IMR-90 (cell line): ENCODE measurements around the gene MCM6. TPM values are rescaled to one million over a fixed set of nuclear protein-coding genes. Genes with fewer than 3 reads are reported as not detected.
A peak's percentile ranks its signal among the peaks of the same experiment; 100 is the strongest.

Source experiments
- ATAC-seq: fragments of 200-7000 bp; cut with Tn5 transposase; 2 replicates; pipeline ENCODE4 v1.9.1; 2020; ENCODE audit warnings: low read depth, mild to moderate bottlenecking, moderate library complexity
- BruUV-seq: library from RNA; stranded (reverse); fragments of 400-500 nt; replicated peaks from 2 replicates; lab custom pipeline; 2021; lab: Mats Ljungman, UMichigan
- CTCF ChIA-PET: fragments of 300-600 bp; formaldehyde crosslinking; extraction: SDS; loops from one replicate; lab custom pipeline; 2021; ENCODE audit warnings: antibody characterized with exemption; lab: Yijun Ruan, JAX
- POLR2A ChIA-PET: fragments of 300-600 bp; sonication (Branson Sonifier 250); formaldehyde crosslinking; loops from one replicate; lab custom pipeline; 2022; ENCODE audit warnings: antibody characterized with exemption; ENCODE audit not compliant: unreplicated experiment; lab: Charles Lee
- DNase-seq: peaks from one replicate; pipeline ENCODE4 v3.0.0; 2013
- H2AFZ ChIP-seq: replicated peaks from 2 replicates; pipeline ENCODE3; 2013; ENCODE audit warnings: low read length, mild to moderate bottlenecking; ENCODE audit not compliant: poor library complexity
- H2AK5ac ChIP-seq: 2 replicates; pipeline ENCODE4 v1.6.1; 2013; ENCODE audit warnings: low read depth, low read length, inconsistent platforms
- H2AK9ac ChIP-seq: replicated peaks from 2 replicates; pipeline ENCODE3; 2013; ENCODE audit warnings: mild to moderate bottlenecking, low read depth, low read length, moderate library complexity; ENCODE audit not compliant: poor library complexity
- H2BK120ac ChIP-seq: 2 replicates; pipeline ENCODE4 v1.6.1; 2013; ENCODE audit warnings: low read depth, low read length, inconsistent platforms
- H2BK15ac ChIP-seq: 3 replicates; pipeline ENCODE4 v1.6.1; 2013; ENCODE audit warnings: low read depth, low read length, inconsistent platforms
- H2BK20ac ChIP-seq: 2 replicates; pipeline ENCODE4 v1.6.1; 2013; ENCODE audit warnings: low read depth, mild to moderate bottlenecking, inconsistent platforms, low read length, moderate library complexity
- H2BK5ac ChIP-seq: 2 replicates; pipeline ENCODE4 v1.6.1; 2013; ENCODE audit warnings: mild to moderate bottlenecking, low read depth, low read length, inconsistent platforms; ENCODE audit not compliant: poor library complexity, severe bottlenecking
- H3K14ac ChIP-seq: replicated peaks from 2 replicates; pipeline ENCODE4 v1.6.1; 2013; ENCODE audit warnings: low read depth, low read length, inconsistent platforms
- H3K18ac ChIP-seq: 2 replicates; pipeline ENCODE4 v1.6.1; 2013; ENCODE audit warnings: low read depth, low read length, control low read depth
- H3K23ac ChIP-seq: 2 replicates; pipeline ENCODE4 v1.6.1; 2013; ENCODE audit warnings: low read depth, low read length, inconsistent platforms
- H3K27ac ChIP-seq: 2 replicates; pipeline ENCODE4 v1.5.1; 2013; ENCODE audit warnings: mild to moderate bottlenecking, control low read depth, low read length; ENCODE audit not compliant: insufficient read depth
- H3K27me3 ChIP-seq: 2 replicates; pipeline ENCODE4 v1.6.1; 2013; ENCODE audit warnings: low read length; ENCODE audit not compliant: control insufficient read depth, insufficient read depth
- H3K36me3 ChIP-seq: 2 replicates; pipeline ENCODE4 v1.6.1; 2013; ENCODE audit warnings: low read length, mixed read lengths; ENCODE audit not compliant: control insufficient read depth, insufficient read depth
- H3K4ac ChIP-seq: 2 replicates; pipeline ENCODE4 v1.6.1; 2013; ENCODE audit warnings: low read depth, low read length, inconsistent platforms
- H3K4me1 ChIP-seq: 2 replicates; pipeline ENCODE4 v1.6.1; 2013; ENCODE audit warnings: low read length, mixed read lengths; ENCODE audit not compliant: control insufficient read depth, insufficient read depth
- H3K4me2 ChIP-seq: 2 replicates; pipeline ENCODE4 v1.6.1; 2013; ENCODE audit warnings: low read depth, mild to moderate bottlenecking, control low read depth, low read length, moderate library complexity
- H3K4me3 ChIP-seq: 2 replicates; pipeline ENCODE4 v1.5.1; 2013; ENCODE audit warnings: low read depth, mild to moderate bottlenecking, control low read depth, low read length, moderate library complexity; ENCODE audit not compliant: insufficient read depth
- H3K56ac ChIP-seq: 2 replicates; pipeline ENCODE4 v1.6.1; 2013; ENCODE audit warnings: low read length, inconsistent platforms; ENCODE audit not compliant: insufficient read depth; ENCODE audit errors: extremely low read depth
- H3K79me1 ChIP-seq, 2 experiments: 2 replicates each; pipeline ENCODE4 v1.6.1; 2013; ENCODE audit warnings: low read length in 2 of 2, inconsistent platforms in 1 of 2, low read depth in 1 of 2
- H3K9ac ChIP-seq: 2 replicates; pipeline ENCODE4 v1.6.1; 2013; ENCODE audit warnings: low read depth, low read length, control low read depth
- H3K9me1 ChIP-seq: 2 replicates; pipeline ENCODE4 v1.6.1; 2013; ENCODE audit warnings: low read length, inconsistent platforms; ENCODE audit not compliant: insufficient read depth
- H3K9me3 ChIP-seq: 2 replicates; pipeline ENCODE4 v1.6.1; 2013; ENCODE audit warnings: low read length; ENCODE audit not compliant: control insufficient read depth, insufficient read depth
- H4K20me1 ChIP-seq: 2 replicates; pipeline ENCODE4 v1.6.1; 2013; ENCODE audit warnings: low read length, inconsistent platforms; ENCODE audit not compliant: insufficient read depth
- H4K5ac ChIP-seq: 2 replicates; pipeline ENCODE4 v1.6.1; 2013; ENCODE audit warnings: mild to moderate bottlenecking, low read depth, low read length, control low read depth
- H4K8ac ChIP-seq, 2 experiments: 2 replicates each; pipeline ENCODE4 v1.6.1; 2013; ENCODE audit warnings: low read depth in 2 of 2, low read length in 2 of 2, control low read depth in 1 of 2, inconsistent platforms in 1 of 2
- H4K91ac ChIP-seq: 2 replicates; pipeline ENCODE4 v1.6.1; 2013; ENCODE audit warnings: low read depth, low read length, inconsistent platforms; ENCODE audit not compliant: insufficient read depth
- BHLHE40 ChIP-seq: fragments of 150-350 bp; IDR thresholded peaks from 2 replicates; pipeline ENCODE4 v1.6.1; 2016; ENCODE audit warnings: mild to moderate bottlenecking, low read depth, low read length
- CEBPB ChIP-seq: IDR thresholded peaks from 2 replicates; pipeline ENCODE4 v1.6.1; 2012; ENCODE audit warnings: low read depth, low read length, improper control_type of control experiment
- FOS ChIP-seq: fragments of 150-350 bp; IDR thresholded peaks from 2 replicates; pipeline ENCODE4 v1.6.1; 2016; ENCODE audit warnings: low read depth, low read length
- MXI1 ChIP-seq: IDR thresholded peaks from 2 replicates; pipeline ENCODE4 v1.6.1; 2012; ENCODE audit warnings: low read depth, mild to moderate bottlenecking, low read length, moderate library complexity, borderline replicate concordance
- NFE2L2 ChIP-seq: fragments of 150-350 bp; IDR thresholded peaks from 2 replicates; pipeline ENCODE4 v1.6.1; 2016; ENCODE audit warnings: low read depth, mild to moderate bottlenecking, low read length
- POLR2A ChIP-seq: IDR thresholded peaks from 2 replicates; pipeline ENCODE4 v1.6.1; 2012; ENCODE audit warnings: mild to moderate bottlenecking, low read depth, low read length
- RAD21 ChIP-seq: IDR thresholded peaks from 2 replicates; pipeline ENCODE4 v1.6.1; 2012; ENCODE audit warnings: low read length, improper control_type of control experiment
- RCOR1 ChIP-seq: IDR thresholded peaks from 2 replicates; pipeline ENCODE4 v1.6.1; 2012; ENCODE audit warnings: mild to moderate bottlenecking, low read length, improper control_type of control experiment; ENCODE audit not compliant: insufficient replicate concordance
- WGBS, 2 experiments: methylation state at CpG; one replicate each; pipeline versions ENCODE4 v1.1.5 to v1.1.7; 2013; ENCODE audit warnings: missing lambda C conversion rate in 2 of 2; ENCODE audit not compliant: insufficient read length in 1 of 2; ENCODE audit errors: extremely low coverage in 2 of 2; 5-methylcytosine and 5-hydroxymethylcytosine counted together
- dilution Hi-C: fragments of 300-500 bp; cut with HindIII; formaldehyde crosslinking; loops from one replicate; pipeline ENCODE4 v1.14.3; 2018; ENCODE audit warnings: low sequenced_read_pairs; ENCODE audit not compliant: unreplicated experiment
- in situ Hi-C: fragments of 300-500 bp; cut with MboI; formaldehyde crosslinking; loops from 3 replicates; pipeline ENCODE4 v1.14.3; 2019; ENCODE audit warnings: low sequenced_read_pairs, inconsistent platforms, mixed read lengths
- intact Hi-C: fragments of 100-400 bp; cut with micrococcal nuclease; formaldehyde crosslinking; loops from 2 replicates; pipeline ENCODE4 v1.10.0; 2022
- polyA plus RNA-seq, 3 experiments: library from polyadenylated mRNA; depleted of rRNA; stranded (reverse); fragments of >200 nt; gene quantifications; 2 replicates each; pipeline ENCODE4 v1.2.3, GENCODE V29; 2012; ENCODE audit warnings: low replicate concordance in 1 of 3
- total RNA-seq: library from RNA; depleted of rRNA; stranded (reverse); fragments of >200 nt; gene quantifications from 2 replicates; pipeline ENCODE4 v1.2.3, GENCODE V29; 2012
- TF ChIP-seq, protein P1 (sequence below): fragments of 150-350 bp; IDR thresholded peaks from 2 replicates; pipeline ENCODE4 v1.6.1; 2016; ENCODE audit warnings: low read depth, mild to moderate bottlenecking, low read length, moderate library complexity, borderline replicate concordance
- TF ChIP-seq, protein P2 (sequence below): conservative IDR thresholded peaks from 2 replicates; pipeline ENCODE4 v1.5.1; 2012; ENCODE audit warnings: mild to moderate bottlenecking, low read depth, low read length, improper control_type of control experiment

The MCM6 gene
- total and polyA plus RNA-seq, 2 of the 4 experiments (the other 2 are of a cell fraction) = 21.4 to 29.6 TPM

DNA sequence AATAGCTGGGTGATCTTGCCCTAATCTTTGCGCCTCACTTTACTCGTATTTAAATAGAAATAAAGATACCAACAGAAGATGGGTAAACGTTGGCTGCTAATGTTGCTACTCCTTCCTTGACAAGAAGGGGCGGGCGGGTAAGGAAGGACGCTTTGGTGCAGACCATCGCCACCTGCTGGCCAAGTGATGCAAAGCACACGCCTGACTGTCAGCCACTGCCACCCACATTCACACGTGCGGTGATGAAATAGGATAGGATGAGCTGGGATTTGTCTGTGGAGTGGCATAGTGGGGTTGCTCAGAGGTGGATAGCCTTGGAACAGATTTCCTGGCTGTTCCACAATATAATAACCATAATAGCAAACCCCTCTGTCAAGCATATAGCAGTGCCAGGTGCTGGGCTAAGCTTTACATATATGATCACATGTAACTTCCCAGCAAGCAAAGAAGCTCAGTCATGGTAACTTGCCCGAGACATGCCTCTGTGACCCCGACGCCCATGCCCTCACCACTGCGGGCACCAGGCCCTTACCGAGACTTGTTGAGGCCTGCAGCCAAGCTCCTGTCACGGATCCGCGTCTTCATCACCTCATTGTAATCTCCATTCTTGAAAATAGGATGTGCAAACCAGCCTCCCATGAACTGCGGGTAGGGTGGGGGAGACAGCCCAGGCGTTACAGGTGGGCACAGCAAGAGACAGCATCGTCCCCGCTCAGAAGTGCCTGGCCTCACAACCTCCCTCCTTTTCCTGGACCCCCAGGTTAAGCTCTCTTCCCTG is 78.6 kb downstream of the MCM6 start (continued):
- peak; percentile 100 for TF ChIP-seq BHLHE40
- peak; percentile 62 for TF ChIP-seq RAD21
- TF ChIP-seq FOS = 0 out of 2 replicates have a peak, but pooled peaks have one; percentile 13

DNA sequence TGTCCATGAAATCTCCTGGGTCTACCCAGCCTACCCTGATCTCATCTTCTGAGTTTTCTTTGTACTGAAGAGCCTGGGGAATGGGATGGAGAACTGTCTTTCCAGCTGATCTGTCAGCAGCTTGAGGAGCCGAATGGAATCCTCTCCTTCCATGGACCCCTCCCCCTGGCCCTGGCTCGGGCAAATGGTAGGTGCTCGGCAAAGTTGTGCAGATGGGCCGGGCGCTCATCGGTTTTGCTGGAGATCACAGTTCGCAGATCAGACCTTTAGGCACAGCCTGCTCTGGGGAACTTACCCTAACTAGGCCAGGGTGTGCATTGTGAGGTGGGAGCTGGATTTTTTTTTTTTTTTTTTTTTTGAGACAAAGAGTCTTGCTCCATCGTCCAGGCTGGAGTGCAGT is 79.6 kb downstream of the MCM6 start:
- Histone ChIP-seq H3K4me1 (peaks cover 1% of the 10 kb centered on the region), H2BK20ac (no peak overlapping the region), H4K8ac (no peak overlapping the region), H3K18ac (no peak overlapping the region), H3K9me1 (0 out of 2 replicates have a peak, but pooled peaks cover 1% of the 10 kb centered on the region), H3K36me3 (no peaks in the 10 kb centered on the region), H3K4ac (no peak overlapping the region), H3K23ac (no peak overlapping the region), H4K20me1 (no peaks in the 10 kb centered on the region), H3K56ac (no peak overlapping the region), H3K9ac (no peak overlapping the region), H3K9me3 (peaks cover 8% of the 10 kb centered on the region; the same call in 1 of the 2 replicates), H3K27me3 (no peaks in the 10 kb centered on the region), H2BK15ac (no peak overlapping the region), H3K4me2 (no peak overlapping the region), H2AK5ac (no peak overlapping the region), H3K4me3 (no peak overlapping the region), H2BK120ac (no peak overlapping the region), H4K91ac (no peak overlapping the region), H3K79me1 (no peaks in the 10 kb centered on the region), H2BK5ac (no peak overlapping the region), H3K27ac (no peak overlapping the region), H2AFZ (no peak overlapping the region), H3K14ac (no peak overlapping the region), H2AK9ac (no peak overlapping the region), H4K5ac (no peak overlapping the region)
- no CpG with 5 or more reads among the region's 8 CpGs for WGBS, 2 experiments
- in situ Hi-C loops (no loop called here), dilution Hi-C loops (no loop called here), intact Hi-C loops (loop anchor here (1.0 to 5.0 kb wide), 2 partner anchors 792 to 809 kb away; no protein-coding TSS in a partner anchor)
- POLR2A ChIA-PET = no interaction called here
- CTCF ChIA-PET = interaction anchor here (0.8 to 1.8 kb wide), 5 partner anchors 10 to 808 kb away, joined by 3 to 7 read pairs (median 3); no protein-coding TSS in a partner anchor
- DNase-seq = no peak
- BruUV-seq = no TSS peak
- TF ChIP-seq, protein P1, sequence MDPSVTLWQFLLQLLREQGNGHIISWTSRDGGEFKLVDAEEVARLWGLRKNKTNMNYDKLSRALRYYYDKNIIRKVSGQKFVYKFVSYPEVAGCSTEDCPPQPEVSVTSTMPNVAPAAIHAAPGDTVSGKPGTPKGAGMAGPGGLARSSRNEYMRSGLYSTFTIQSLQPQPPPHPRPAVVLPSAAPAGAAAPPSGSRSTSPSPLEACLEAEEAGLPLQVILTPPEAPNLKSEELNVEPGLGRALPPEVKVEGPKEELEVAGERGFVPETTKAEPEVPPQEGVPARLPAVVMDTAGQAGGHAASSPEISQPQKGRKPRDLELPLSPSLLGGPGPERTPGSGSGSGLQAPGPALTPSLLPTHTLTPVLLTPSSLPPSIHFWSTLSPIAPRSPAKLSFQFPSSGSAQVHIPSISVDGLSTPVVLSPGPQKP = no peak
- TF ChIP-seq, protein P2, sequence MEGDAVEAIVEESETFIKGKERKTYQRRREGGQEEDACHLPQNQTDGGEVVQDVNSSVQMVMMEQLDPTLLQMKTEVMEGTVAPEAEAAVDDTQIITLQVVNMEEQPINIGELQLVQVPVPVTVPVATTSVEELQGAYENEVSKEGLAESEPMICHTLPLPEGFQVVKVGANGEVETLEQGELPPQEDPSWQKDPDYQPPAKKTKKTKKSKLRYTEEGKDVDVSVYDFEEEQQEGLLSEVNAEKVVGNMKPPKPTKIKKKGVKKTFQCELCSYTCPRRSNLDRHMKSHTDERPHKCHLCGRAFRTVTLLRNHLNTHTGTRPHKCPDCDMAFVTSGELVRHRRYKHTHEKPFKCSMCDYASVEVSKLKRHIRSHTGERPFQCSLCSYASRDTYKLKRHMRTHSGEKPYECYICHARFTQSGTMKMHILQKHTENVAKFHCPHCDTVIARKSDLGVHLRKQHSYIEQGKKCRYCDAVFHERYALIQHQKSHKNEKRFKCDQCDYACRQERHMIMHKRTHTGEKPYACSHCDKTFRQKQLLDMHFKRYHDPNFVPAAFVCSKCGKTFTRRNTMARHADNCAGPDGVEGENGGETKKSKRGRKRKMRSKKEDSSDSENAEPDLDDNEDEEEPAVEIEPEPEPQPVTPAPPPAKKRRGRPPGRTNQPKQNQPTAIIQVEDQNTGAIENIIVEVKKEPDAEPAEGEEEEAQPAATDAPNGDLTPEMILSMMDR = no peak
- TF ChIP-seq NFE2L2 (no peak), MXI1 (no peak), CEBPB (no peak), RAD21 (no peak), POLR2A (no peak), RCOR1 (no peak)
- ATAC-seq = no peak
